MG63 (cell line): ENCODE results near the gene SCTR. TPM values are rescaled to one million over a fixed set of nuclear protein-coding genes. Genes with fewer than 3 reads are reported as not detected.

Experiments used
- DNase-seq: peaks from one replicate; pipeline ENCODE4 v3.0.0-alpha.2; 2020
- H3K27me3 ChIP-seq: fragments of 250-450 bp; sonication (Bioruptor Pico); 2 replicates; pipeline ENCODE4 v1.5.1; 2020; ENCODE audit warnings: mild to moderate bottlenecking, moderate library complexity
- H3K36me3 ChIP-seq: fragments of 250-450 bp; sonication (Bioruptor Pico); 2 replicates; pipeline ENCODE4 v1.5.1; 2020; ENCODE audit warnings: mild to moderate bottlenecking, moderate library complexity
- H3K4me3 ChIP-seq: fragments of 250-450 bp; sonication (Bioruptor Pico); 2 replicates; pipeline ENCODE4 v1.5.1; 2020; ENCODE audit warnings: mild to moderate bottlenecking, moderate library complexity
- H3K9me3 ChIP-seq: fragments of 250-450 bp; sonication (Bioruptor Pico); 2 replicates; pipeline ENCODE4 v1.5.1; 2020; ENCODE audit warnings: mild to moderate bottlenecking, moderate library complexity
- total RNA-seq: library from RNA; depleted of rRNA; stranded (reverse); fragments of >200 nt; shearing (Covaris generic); gene quantifications from 2 replicates; pipeline ENCODE4 v1.2.3, GENCODE V29; 2014; ENCODE audit warnings: low replicate concordance

SCTR gene
- total RNA-seq, 1 experiment from 2014 or later = not detected

- no peak for DNase-seq
- H3K36me3 ChIP-seq = no peaks in the 10 kb centered on the region
- H3K27me3 ChIP-seq = no peaks in the 10 kb centered on the region
- no peaks in the 10 kb centered on the region for H3K9me3 ChIP-seq
- no peak overlapping the region for H3K4me3 ChIP-seq
These were observed 54.5 kb downstream of the SCTR start for GRCh38 chr2:119469661-119470297.

DNA sequence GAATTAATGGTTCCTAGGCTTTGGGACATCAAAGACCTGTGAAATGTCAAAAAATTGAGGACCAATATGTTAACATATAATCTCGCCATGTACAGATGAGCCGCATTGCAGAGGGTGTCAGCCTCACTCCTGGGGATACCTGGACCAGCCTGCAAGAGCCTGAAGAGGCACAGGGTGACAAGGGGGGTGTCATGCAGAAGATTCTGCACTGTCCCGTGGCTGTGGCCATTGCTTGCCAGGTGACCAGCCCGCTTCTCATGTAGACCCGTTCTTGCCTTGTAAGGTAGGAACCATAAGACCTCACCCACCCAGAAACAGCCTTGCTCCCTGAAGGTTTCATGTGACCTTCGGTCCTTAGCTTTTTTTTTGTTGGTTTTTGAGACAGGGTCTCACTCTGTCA, 55.2 kb downstream of the SCTR start:
- H3K4me3 ChIP-seq = no peak overlapping the region
- no peaks in the 10 kb centered on the region for H3K36me3 ChIP-seq
- no peaks in the 10 kb centered on the region for H3K27me3 ChIP-seq
- H3K9me3 ChIP-seq = no peaks in the 10 kb centered on the region
- DNase-seq = no peak

GRCh38 chr2:119468154-119468955, 55.9 kb downstream of the SCTR start:
- no peaks in the 10 kb centered on the region for H3K36me3 ChIP-seq
- H3K27me3 ChIP-seq = no peaks in the 10 kb centered on the region
- DNase-seq = no peak
- H3K9me3 ChIP-seq = no peaks in the 10 kb centered on the region
- no peak overlapping the region for H3K4me3 ChIP-seq

GRCh38 chr2:119466373-119466772, 57.9 kb downstream of the SCTR start:
- Histone ChIP-seq H3K27me3 (no peaks in the 10 kb centered on the region), H3K9me3 (no peaks in the 10 kb centered on the region), H3K36me3 (no peaks in the 10 kb centered on the region), H3K4me3 (no peak overlapping the region)
- DNase-seq = no peak

- DNase-seq = no peak
- H3K27me3 ChIP-seq = no peaks in the 10 kb centered on the region
- no peaks in the 10 kb centered on the region for H3K9me3 ChIP-seq
- no peak overlapping the region for H3K4me3 ChIP-seq
- no peaks in the 10 kb centered on the region for H3K36me3 ChIP-seq
These were observed 58.6 kb downstream of the SCTR start for GRCh38 chr2:119465687-119466086.

GRCh38 chr2:119464981-119465380, 59.3 kb downstream of the SCTR start:
- H3K9me3 ChIP-seq = no peaks in the 10 kb centered on the region
- H3K36me3 ChIP-seq = no peaks in the 10 kb centered on the region
- H3K27me3 ChIP-seq = no peaks in the 10 kb centered on the region
- DNase-seq = no peak
- no peak overlapping the region for H3K4me3 ChIP-seq

DNA sequence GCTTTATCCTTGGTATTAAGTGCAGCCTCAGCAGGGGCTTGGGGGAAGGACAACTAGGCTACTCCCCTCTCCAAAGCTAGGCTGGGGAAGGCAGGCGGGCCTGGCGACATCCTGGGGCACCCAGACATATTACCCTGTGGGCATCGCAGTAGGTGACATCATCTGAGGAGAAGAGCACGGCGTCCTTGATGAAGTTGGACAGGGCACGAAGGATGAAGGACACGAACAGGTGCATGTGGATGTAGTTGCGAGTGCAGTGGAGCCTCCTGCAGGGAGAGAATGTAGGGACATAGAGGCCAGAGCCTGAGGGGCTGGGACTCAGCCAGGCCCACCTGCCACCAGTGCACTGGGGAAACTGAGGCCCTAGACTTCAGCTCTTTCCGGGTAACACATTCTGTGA, 60.3 kb downstream of the SCTR start:
- Histone ChIP-seq H3K4me3 (no peak overlapping the region), H3K9me3 (no peaks in the 10 kb centered on the region), H3K27me3 (no peaks in the 10 kb centered on the region), H3K36me3 (no peaks in the 10 kb centered on the region)
- no peak for DNase-seq

- Histone ChIP-seq H3K9me3 (no peaks in the 10 kb centered on the region), H3K4me3 (no peak overlapping the region), H3K36me3 (no peaks in the 10 kb centered on the region), H3K27me3 (no peaks in the 10 kb centered on the region)
- DNase-seq = no peak
These were observed 61.1 kb downstream of the SCTR start for GRCh38 chr2:119463136-119463535.

DNA sequence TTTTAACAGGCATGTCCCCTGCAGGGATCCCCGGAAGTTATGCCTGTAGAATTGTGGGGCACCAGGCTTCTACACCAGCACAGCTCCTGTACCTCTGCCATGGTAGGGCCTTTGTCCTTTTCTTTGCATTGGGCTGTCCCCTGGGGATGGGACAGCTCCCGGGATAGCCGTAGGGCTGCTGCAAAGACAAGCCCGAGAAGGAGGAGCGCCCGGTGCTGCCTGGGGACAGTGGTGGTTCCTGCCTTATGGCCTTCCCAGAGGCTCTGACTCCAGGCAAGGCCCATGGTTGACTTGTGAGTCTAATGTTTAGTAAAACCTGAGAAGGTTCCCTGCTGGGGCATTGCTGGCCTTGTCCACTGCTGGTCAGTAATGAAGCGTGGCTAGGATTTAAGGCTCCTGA, 61.7 kb downstream of the SCTR start:
- H3K36me3 ChIP-seq = no peaks in the 10 kb centered on the region
- no peaks in the 10 kb centered on the region for H3K27me3 ChIP-seq
- DNase-seq = no peak
- no peaks in the 10 kb centered on the region for H3K9me3 ChIP-seq
- H3K4me3 ChIP-seq = no peak overlapping the region

GRCh38 chr2:119461811-119462210, 62.5 kb downstream of the SCTR start:
- Histone ChIP-seq H3K27me3 (no peaks in the 10 kb centered on the region), H3K9me3 (no peaks in the 10 kb centered on the region), H3K4me3 (no peak overlapping the region), H3K36me3 (no peaks in the 10 kb centered on the region)
- DNase-seq = no peak

DNA sequence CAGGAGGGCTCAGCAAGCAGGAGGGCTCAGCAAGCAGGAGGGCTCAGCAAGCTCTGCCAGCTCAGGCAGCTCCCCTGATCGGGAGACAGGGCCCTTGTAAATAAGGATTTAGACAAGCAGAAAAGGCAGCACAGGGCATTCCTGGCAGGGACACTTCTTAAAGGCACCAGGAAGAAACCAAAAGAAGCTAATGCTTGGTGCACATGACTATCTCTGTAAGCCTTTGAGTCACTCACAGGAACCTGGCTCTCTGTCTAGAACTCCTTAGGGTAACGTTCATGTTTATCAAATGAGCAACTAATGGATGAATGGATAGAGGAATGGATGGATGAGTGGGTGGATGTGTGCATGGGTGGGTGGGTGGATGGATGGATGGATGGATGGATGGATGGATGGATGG, 64.2 kb downstream of the SCTR start:
- no peaks in the 10 kb centered on the region for H3K9me3 ChIP-seq
- DNase-seq = no peak
- no peaks in the 10 kb centered on the region for H3K27me3 ChIP-seq
- H3K4me3 ChIP-seq = no peak overlapping the region
- H3K36me3 ChIP-seq = no peaks in the 10 kb centered on the region

- no peak overlapping the region for H3K4me3 ChIP-seq
- H3K9me3 ChIP-seq = no peaks in the 10 kb centered on the region
- no peak for DNase-seq
- no peaks in the 10 kb centered on the region for H3K36me3 ChIP-seq
- H3K27me3 ChIP-seq = no peaks in the 10 kb centered on the region
These were observed 69.1 kb downstream of the SCTR start for GRCh38 chr2:119455066-119455718.

DNA sequence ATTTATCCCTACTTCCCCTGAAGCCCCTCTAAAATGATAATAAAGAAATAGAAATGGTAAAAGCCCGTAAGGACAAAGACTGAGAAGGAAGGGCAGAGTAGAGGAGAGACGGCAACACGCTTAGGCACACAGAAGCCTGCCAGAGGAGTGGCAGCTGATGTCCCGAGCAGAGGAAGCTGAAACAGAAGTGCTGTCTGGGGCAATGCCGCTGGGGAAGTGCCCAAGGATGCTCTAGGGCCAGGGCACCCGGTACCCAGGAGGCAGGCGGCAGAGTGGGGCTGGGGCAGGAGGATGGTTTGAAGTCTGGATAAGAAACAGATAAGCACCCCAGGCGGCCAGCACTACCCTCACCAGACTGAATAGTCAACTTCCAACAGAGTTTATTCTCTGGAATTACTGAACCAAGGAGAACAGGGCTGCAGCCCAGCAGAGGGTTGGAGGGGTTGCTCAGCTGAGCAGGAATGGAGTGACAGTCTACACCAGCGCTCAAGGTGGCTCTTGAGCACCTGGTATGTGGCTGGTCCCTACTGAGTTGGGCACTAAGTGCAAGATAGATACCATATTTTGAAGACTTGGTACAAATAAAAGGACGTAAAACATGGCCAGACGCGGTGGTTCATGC, 70.2 kb downstream of the SCTR start:
- H3K27me3 ChIP-seq = no peaks in the 10 kb centered on the region
- no peak overlapping the region for H3K4me3 ChIP-seq
- no peaks in the 10 kb centered on the region for H3K36me3 ChIP-seq
- no peak for DNase-seq
- no peaks in the 10 kb centered on the region for H3K9me3 ChIP-seq

- Histone ChIP-seq H3K4me3 (no peak overlapping the region), H3K9me3 (no peaks in the 10 kb centered on the region), H3K36me3 (no peaks in the 10 kb centered on the region), H3K27me3 (no peaks in the 10 kb centered on the region)
- no peak for DNase-seq
These were observed 72.8 kb downstream of the SCTR start for GRCh38 chr2:119451336-119452050.

DNA sequence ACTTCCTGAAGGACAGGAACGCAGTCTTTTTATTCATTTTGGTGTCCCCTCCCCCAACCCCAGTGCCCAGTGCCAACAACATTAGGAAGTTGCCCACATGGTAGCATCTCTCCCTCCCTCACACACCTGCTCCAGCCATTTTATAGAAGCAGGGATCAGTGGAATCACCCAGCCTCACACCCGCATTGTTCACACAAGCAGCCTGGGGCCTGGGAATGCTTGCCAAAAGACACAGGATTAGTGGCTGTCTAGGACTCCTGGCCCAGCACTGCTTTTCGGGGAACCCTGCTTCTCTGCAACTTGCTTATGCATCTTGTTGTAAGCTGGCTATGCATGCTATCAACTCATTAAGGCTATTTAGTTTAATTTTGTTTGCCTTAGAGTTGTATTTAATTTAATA, 74.8 kb downstream of the SCTR start:
- Histone ChIP-seq H3K4me3 (no peak overlapping the region), H3K9me3 (no peaks in the 10 kb centered on the region), H3K27me3 (no peaks in the 10 kb centered on the region), H3K36me3 (no peaks in the 10 kb centered on the region)
- no peak for DNase-seq

DNA sequence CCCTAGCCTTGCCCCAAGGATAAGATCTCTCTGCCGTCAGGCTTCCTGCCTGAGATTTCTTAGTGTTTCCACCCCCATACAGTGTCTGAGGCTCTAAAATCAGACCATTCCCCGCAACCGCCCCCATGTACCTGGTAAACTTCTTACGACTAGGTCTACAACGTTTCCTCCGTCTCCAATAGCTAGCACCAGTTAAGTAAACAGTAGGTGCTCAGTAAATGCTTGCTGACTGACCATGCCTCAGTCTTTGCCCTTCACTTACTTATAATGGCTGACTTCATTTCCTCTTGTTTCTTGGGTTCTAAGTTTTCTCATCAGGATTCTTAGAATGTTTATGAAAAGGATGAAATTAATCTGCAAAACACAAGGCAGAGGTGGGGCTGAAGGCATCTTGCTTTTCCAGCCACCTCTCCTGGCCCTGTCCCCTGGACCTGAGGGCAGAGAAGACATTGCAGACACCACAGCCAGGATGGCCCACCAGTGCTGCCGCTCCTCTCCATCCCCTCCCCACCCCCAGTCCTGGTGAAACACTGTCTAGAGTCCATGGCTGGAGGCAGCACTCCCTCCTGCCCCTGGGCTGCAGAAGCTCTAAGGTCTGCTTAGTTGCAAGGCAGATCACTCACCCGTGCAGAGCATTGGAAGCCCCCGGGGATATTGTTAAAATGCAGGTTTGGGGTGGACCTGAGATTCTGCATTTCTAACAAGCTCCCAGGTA, 75.7 kb downstream of the SCTR start:
- Histone ChIP-seq H3K36me3 (no peaks in the 10 kb centered on the region), H3K4me3 (no peak overlapping the region), H3K9me3 (no peaks in the 10 kb centered on the region), H3K27me3 (no peaks in the 10 kb centered on the region)
- DNase-seq = no peak
